T-helper 17 cell (primary cell): ENCODE results near the gene NPTX1. TPM values are rescaled to one million over a fixed set of nuclear protein-coding genes. Genes with fewer than 3 reads are reported as not detected.

Experiments used
- ATAC-seq: fragments of 150-1000 bp; cut with Tn5 transposase; 2 replicates; pipeline ENCODE4 v1.10.0; 2021; ENCODE audit warnings: mild to moderate bottlenecking, moderate library complexity
- DNase-seq, 3 donors: peaks; one replicate each; pipeline versions ENCODE4 v3.0.0 to v3.0.0-alpha.2; 2020 to 2021
- H3K9me3 ChIP-seq: one replicate; pipeline ENCODE4 v1.7.0; 2013; ENCODE audit warnings: low read length, mild to moderate bottlenecking; ENCODE audit not compliant: control insufficient read depth, poor library complexity, severe bottlenecking
- H3K27ac Mint-ChIP-seq: one replicate; pipeline ENCODE4 v1.8.0; 2022; ENCODE audit warnings: mild to moderate bottlenecking, moderate library complexity, mixed read lengths
- H3K27me3 Mint-ChIP-seq: one replicate; pipeline ENCODE4 v1.8.0; 2022; ENCODE audit warnings: mixed read lengths
- H3K36me3 Mint-ChIP-seq: one replicate; pipeline ENCODE4 v1.8.0; 2022; ENCODE audit warnings: low read depth, mixed read lengths
- H3K4me1 Mint-ChIP-seq: one replicate; pipeline ENCODE4 v1.8.0; 2022; ENCODE audit warnings: mild to moderate bottlenecking, mixed read lengths
- H3K4me3 Mint-ChIP-seq: one replicate; pipeline ENCODE4 v1.8.0; 2022; ENCODE audit warnings: mild to moderate bottlenecking, moderate library complexity, mixed read lengths
- total RNA-seq, 4 donors: library from RNA in 2 of 4; stranded (reverse) in 2 of 4; gene quantifications; one replicate each; pipeline ENCODE4 v1.2.3 and lab custom pipeline; 2022 to 2026

The NPTX1 gene
- total RNA-seq, 2 donors from 2014 or later, result 0.07 to 0.99 TPM

GRCh38 chr17:80425835-80426426 is 50.5 kb downstream of the NPTX1 start:
- DNase-seq (no peak), ATAC-seq (no peak)
- H3K36me3 Mint-ChIP-seq, result no peaks in the 10 kb centered on the region
- peak overlapping the region; percentile 77 for H3K27ac Mint-ChIP-seq
- no peak overlapping the region for H3K4me3 Mint-ChIP-seq
- H3K4me1 Mint-ChIP-seq, result peaks cover 10% of the 10 kb centered on the region
- H3K9me3 ChIP-seq, result no peaks in the 10 kb centered on the region
- H3K27me3 Mint-ChIP-seq, result no peaks in the 10 kb centered on the region

GRCh38 chr17:80424878-80425765 is 51.3 kb downstream of the NPTX1 start:
- ATAC-seq, result no peak
- Mint-ChIP-seq H3K27me3 (no peaks in the 10 kb centered on the region), H3K4me1 (peaks cover 10% of the 10 kb centered on the region), H3K27ac (no peak overlapping the region), H3K4me3 (no peak overlapping the region), H3K36me3 (no peaks in the 10 kb centered on the region)
- no peaks in the 10 kb centered on the region for H3K9me3 ChIP-seq
- DNase-seq, result no peak

- DNase-seq, result no peak
- ATAC-seq, result no peak
- H3K4me3 Mint-ChIP-seq, result no peak overlapping the region
- peak overlapping the region; percentile 54 for H3K27ac Mint-ChIP-seq
- H3K36me3 Mint-ChIP-seq, result peaks cover 3% of the 10 kb centered on the region
- H3K4me1 Mint-ChIP-seq, result peaks cover 12% of the 10 kb centered on the region
- H3K9me3 ChIP-seq, result no peaks in the 10 kb centered on the region
- H3K27me3 Mint-ChIP-seq, result no peaks in the 10 kb centered on the region
Observed at GRCh38 chr17:80424261-80424660, 52.1 kb downstream of the NPTX1 start.

- Mint-ChIP-seq H3K36me3 (peaks cover 3% of the 10 kb centered on the region), H3K4me1 (peaks cover 12% of the 10 kb centered on the region), H3K4me3 (no peak overlapping the region), H3K27ac (peak overlapping the region; percentile 54), H3K27me3 (no peaks in the 10 kb centered on the region)
- no peak for ATAC-seq
- H3K9me3 ChIP-seq, result no peaks in the 10 kb centered on the region
- no peak for DNase-seq
Observed at GRCh38 chr17:80423536-80424225, 52.7 kb downstream of the NPTX1 start.

GRCh38 chr17:80422981-80423380 is 53.4 kb downstream of the NPTX1 start:
- Mint-ChIP-seq H3K27me3 (no peaks in the 10 kb centered on the region), H3K27ac (no peak overlapping the region), H3K36me3 (peaks cover 3% of the 10 kb centered on the region), H3K4me1 (peaks cover 12% of the 10 kb centered on the region), H3K4me3 (no peak overlapping the region)
- no peak for ATAC-seq
- no peak for DNase-seq
- no peaks in the 10 kb centered on the region for H3K9me3 ChIP-seq

GRCh38 chr17:80422276-80422675 is 54.1 kb downstream of the NPTX1 start:
- no peaks in the 10 kb centered on the region for H3K9me3 ChIP-seq
- Mint-ChIP-seq H3K4me1 (peaks cover 14% of the 10 kb centered on the region), H3K4me3 (no peak overlapping the region), H3K36me3 (peaks cover 3% of the 10 kb centered on the region), H3K27me3 (no peaks in the 10 kb centered on the region), H3K27ac (no peak overlapping the region)
- ATAC-seq (no peak), DNase-seq (no peak)

GRCh38 chr17:80421381-80422090 is 54.9 kb downstream of the NPTX1 start:
- no peak overlapping the region for H3K4me3 Mint-ChIP-seq
- H3K4me1 Mint-ChIP-seq, result peaks cover 17% of the 10 kb centered on the region
- no peaks in the 10 kb centered on the region for H3K9me3 ChIP-seq
- H3K27ac Mint-ChIP-seq, result no peak overlapping the region
- ATAC-seq (no peak), DNase-seq (no peak)
- no peaks in the 10 kb centered on the region for H3K27me3 Mint-ChIP-seq
- peaks cover 3% of the 10 kb centered on the region for H3K36me3 Mint-ChIP-seq

- no peaks in the 10 kb centered on the region for H3K9me3 ChIP-seq
- H3K4me3 Mint-ChIP-seq, result no peak overlapping the region
- DNase-seq (no peak), ATAC-seq (no peak)
- H3K4me1 Mint-ChIP-seq, result peaks cover 23% of the 10 kb centered on the region
- H3K27ac Mint-ChIP-seq, result no peak overlapping the region
- H3K27me3 Mint-ChIP-seq, result peaks cover 6% of the 10 kb centered on the region
- H3K36me3 Mint-ChIP-seq, result peaks cover 5% of the 10 kb centered on the region
Observed at GRCh38 chr17:80419255-80419654, 57.2 kb downstream of the NPTX1 start.

GRCh38 chr17:80418589-80418988 is 57.8 kb downstream of the NPTX1 start:
- H3K27ac Mint-ChIP-seq, result no peak overlapping the region
- H3K27me3 Mint-ChIP-seq, result peaks cover 13% of the 10 kb centered on the region
- H3K9me3 ChIP-seq, result no peaks in the 10 kb centered on the region
- peaks cover 7% of the 10 kb centered on the region for H3K36me3 Mint-ChIP-seq
- H3K4me1 Mint-ChIP-seq, result peaks cover 23% of the 10 kb centered on the region
- DNase-seq, result no peak
- H3K4me3 Mint-ChIP-seq, result peak overlapping the region; percentile 19
- no peak for ATAC-seq

Other genes with a start within 250 kb of the NPTX1 start
- gene RNF213, start 215.8 kb downstream of the NPTX1 start, total RNA-seq, result 100 to 1,000 TPM; 528 to 571 TPM
- 10 to 100 TPM; 14.1 to 24.5 TPM for gene ENDOV, start 61.4 kb downstream of the NPTX1 start, total RNA-seq
- 10 to 100 TPM; 55.1 to 61.5 TPM for gene RPTOR, start 68.2 kb upstream of the NPTX1 start, total RNA-seq